Chondrocyte (in vitro differentiated cells): Measurements from ENCODE around the gene RPS3. TPM values are rescaled to one million over a fixed set of nuclear protein-coding genes. Genes with fewer than 3 reads are reported as not detected.
"Not testable (repeated sequence)": the region's sequence is repeated elsewhere in the genome, so short reads cannot be mapped to it uniquely, and the experiment has no call there.

Experiments used
- DNase-seq: peaks from one replicate; pipeline ENCODE4 v3.0.0; 2021; ENCODE audit warnings: mixed read lengths, low spot score
- H3K27ac Mint-ChIP-seq: one replicate; pipeline ENCODE4 v1.8.0; 2021; ENCODE audit warnings: mild to moderate bottlenecking, moderate library complexity, mixed read lengths; ENCODE audit not compliant: unreplicated experiment
- H3K27me3 Mint-ChIP-seq: 2 replicates; pipeline ENCODE4 v1.8.0; 2021; ENCODE audit warnings: low read depth, mixed read lengths
- H3K36me3 Mint-ChIP-seq: 2 replicates; pipeline ENCODE4 v1.8.0; 2021; ENCODE audit warnings: low read depth, mixed read lengths
- H3K4me1 Mint-ChIP-seq: 2 replicates; pipeline ENCODE4 v1.8.0; 2021; ENCODE audit warnings: low read depth, mild to moderate bottlenecking, mixed read lengths
- H3K4me3 Mint-ChIP-seq: one replicate; pipeline ENCODE4 v1.8.0; 2021; ENCODE audit warnings: mild to moderate bottlenecking, moderate library complexity, mixed read lengths; ENCODE audit not compliant: unreplicated experiment
- H3K9me3 Mint-ChIP-seq: 2 replicates; pipeline ENCODE4 v1.8.0; 2021; ENCODE audit warnings: low read depth, mixed read lengths
- CTCF ChIP-seq: fragments of 200-600 bp; sonication (generic); IDR thresholded peaks from 2 replicates; pipeline ENCODE4 v1.5.0; 2021; ENCODE audit warnings: antibody characterized with exemption, mild to moderate bottlenecking, moderate library complexity
- total RNA-seq: library from RNA; stranded (reverse); gene quantifications from 3 replicates; pipeline ENCODE4 v1.2.1, GENCODE V29; 2021

Gene RPS3
- total RNA-seq, 1 donor from 2014 or later: 1,466 TPM

GRCh38 chr11:75408957-75409219 lies 9.6 kb downstream of the RPS3 start:
- TF ChIP-seq CTCF: no peak
- peaks cover 13% of the 10 kb centered on the region for H3K4me1 Mint-ChIP-seq
- peak; percentile 0 for DNase-seq
- H3K36me3 Mint-ChIP-seq: peaks cover 24% of the 10 kb centered on the region
- H3K9me3 Mint-ChIP-seq: no peaks in the 10 kb centered on the region
- no peaks in the 10 kb centered on the region for H3K27me3 Mint-ChIP-seq
- H3K27ac Mint-ChIP-seq: no peak overlapping the region
- no peak overlapping the region for H3K4me3 Mint-ChIP-seq

- not testable (repeated sequence) for H3K4me3 Mint-ChIP-seq, H3K27me3 Mint-ChIP-seq, H3K9me3 Mint-ChIP-seq, H3K27ac Mint-ChIP-seq, H3K4me1 Mint-ChIP-seq
- H3K36me3 Mint-ChIP-seq: peaks cover 20% of the 10 kb centered on the region
- DNase-seq: peak; percentile 12
Observed at GRCh38 chr11:75409971-75410370, 10.7 kb downstream of the RPS3 start.

- not testable (repeated sequence) for H3K27ac Mint-ChIP-seq, H3K9me3 Mint-ChIP-seq, H3K27me3 Mint-ChIP-seq, H3K36me3 Mint-ChIP-seq, H3K4me3 Mint-ChIP-seq
- DNase-seq: peak; percentile 33
- peaks cover 24% of the 10 kb centered on the region for H3K4me1 Mint-ChIP-seq
Observed at GRCh38 chr11:75413146-75413545, 13.8 kb downstream of the RPS3 start.

- peak; percentile 6 for DNase-seq
- H3K27ac Mint-ChIP-seq: peak overlapping the region; percentile 12
- H3K9me3 Mint-ChIP-seq: no peaks in the 10 kb centered on the region
- H3K4me3 Mint-ChIP-seq: no peak overlapping the region
- no peak for TF ChIP-seq CTCF
- peaks cover 8% of the 10 kb centered on the region for H3K36me3 Mint-ChIP-seq
- no peaks in the 10 kb centered on the region for H3K27me3 Mint-ChIP-seq
- H3K4me1 Mint-ChIP-seq: peaks cover 31% of the 10 kb centered on the region
Observed at GRCh38 chr11:75413864-75414263, 14.5 kb downstream of the RPS3 start.

- no peak for TF ChIP-seq CTCF
- H3K27ac Mint-ChIP-seq: peak overlapping the region; percentile 77
- no peaks in the 10 kb centered on the region for H3K36me3 Mint-ChIP-seq
- no peak overlapping the region for H3K4me3 Mint-ChIP-seq
- no peaks in the 10 kb centered on the region for H3K9me3 Mint-ChIP-seq
- peaks cover 66% of the 10 kb centered on the region for H3K4me1 Mint-ChIP-seq
- no peaks in the 10 kb centered on the region for H3K27me3 Mint-ChIP-seq
- DNase-seq: no peak
Observed at GRCh38 chr11:75420224-75421034, 21.1 kb downstream of the RPS3 start.

- Mint-ChIP-seq H3K27ac (peak overlapping the region; percentile 77), H3K27me3 (no peaks in the 10 kb centered on the region), H3K36me3 (no peaks in the 10 kb centered on the region), H3K9me3 (no peaks in the 10 kb centered on the region), H3K4me1 (peaks cover 64% of the 10 kb centered on the region), H3K4me3 (no peak overlapping the region)
- DNase-seq: no peak
- no peak for TF ChIP-seq CTCF
Observed at GRCh38 chr11:75421035-75421602, 21.8 kb downstream of the RPS3 start.
